HepG2 (cell line): ENCODE results near the gene TNIP3. TPM values are rescaled to one million over a fixed set of nuclear protein-coding genes. Genes with fewer than 3 reads are reported as not detected.

Experiments used
- ATAC-seq: fragments of 200-7000 bp; cut with Tn5 transposase; 3 replicates; pipeline ENCODE4 v1.9.1; 2020; ENCODE audit warnings: mild to moderate bottlenecking, moderate library complexity
- BruUV-seq: library from RNA; stranded (reverse); fragments of 400-500 nt; replicated peaks from 2 replicates; lab custom pipeline; 2021; lab: Mats Ljungman, UMichigan
- CTCF ChIA-PET: fragments of 300-600 bp; formaldehyde crosslinking; extraction: SDS; loops from one replicate; lab custom pipeline; 2021; ENCODE audit warnings: low total read pairs, inconsistent platforms, low intra/inter-chr PET ratio; lab: Yijun Ruan, JAX
- POLR2A ChIA-PET: fragments of 350-600 bp; sonication (Branson Sonifier 250); formaldehyde crosslinking; loops from one replicate; lab custom pipeline; 2020; ENCODE audit warnings: antibody characterized with exemption, inconsistent platforms; lab: Yijun Ruan, JAX
- DNase-seq: peaks from one replicate; pipeline ENCODE4 v3.0.0-alpha.2; 2015; ENCODE audit warnings: low spot score
- FAIRE-seq: peaks from 3 replicates; lab custom pipeline; 2011; peaks lifted over from hg19 to GRCh38; lab: Jason Lieb, UNC
- H2AFZ ChIP-seq: one replicate; pipeline ENCODE4 v1.6.1; 2011; ENCODE audit warnings: low read length, inconsistent platforms
- H3K27ac ChIP-seq: fragments of 300-600 bp; 3 replicates; pipeline ENCODE4 v1.8.0; 2011; ENCODE audit warnings: mixed run types, mild to moderate bottlenecking, mixed read lengths, low read length, inconsistent platforms; ENCODE audit not compliant: insufficient read depth; ENCODE audit errors: extremely low read length
- H3K27me3 ChIP-seq, 2 experiments: fragments of 200-600 bp in 1 of 2; 2 replicates in 1 of 2; 3 replicates in 1 of 2; pipeline versions ENCODE4 v1.6.0 to v1.8.0; 2011; ENCODE audit warnings: low read length in 2 of 2, mild to moderate bottlenecking in 2 of 2, moderate library complexity in 2 of 2, inconsistent platforms in 1 of 2; ENCODE audit not compliant: insufficient read depth in 2 of 2, control insufficient read depth in 1 of 2
- H3K36me3 ChIP-seq, 2 experiments: fragments of 200-600 bp in 1 of 2; replicated peaks in 1 of 2; 2 replicates in 1 of 2; 3 replicates in 1 of 2; pipeline versions ENCODE4 v1.5.1 to v1.8.0; 2011; ENCODE audit warnings: low read length in 2 of 2, inconsistent platforms in 1 of 2; ENCODE audit not compliant: insufficient read depth in 2 of 2, control insufficient read depth in 1 of 2
- H3K4me1 ChIP-seq: 2 replicates; pipeline ENCODE4 v1.5.1; 2012; ENCODE audit warnings: low read length, inconsistent platforms; ENCODE audit not compliant: insufficient read depth
- H3K4me2 ChIP-seq: 2 replicates; pipeline ENCODE4 v1.6.0; 2011; ENCODE audit warnings: low read depth, low read length, inconsistent platforms
- H3K4me3 ChIP-seq, 3 experiments: fragments of 200-600 bp in 1 of 3; sonication (generic), shearing (Covaris generic) in 1 of 3; replicated peaks in 1 of 3; 2 replicates each; pipeline ENCODE4 v1.5.1; 2011 to 2016; ENCODE audit warnings: low read length in 3 of 3, inconsistent platforms in 2 of 3, low read depth in 2 of 3, mild to moderate bottlenecking in 2 of 3, control low read depth in 1 of 3, mixed read lengths in 1 of 3; ENCODE audit not compliant: insufficient read depth in 1 of 3
- H3K79me2 ChIP-seq: one replicate; pipeline ENCODE4 v1.6.1; 2011; ENCODE audit warnings: low read length, inconsistent platforms; ENCODE audit not compliant: insufficient read depth
- H3K9ac ChIP-seq: 2 replicates; pipeline ENCODE4 v1.6.0; 2011; ENCODE audit warnings: mild to moderate bottlenecking, low read depth, low read length, inconsistent platforms; ENCODE audit not compliant: insufficient read depth
- H3K9me3 ChIP-seq: 2 replicates; pipeline ENCODE4 v1.5.1; 2012; ENCODE audit warnings: mild to moderate bottlenecking, low read length
- H4K20me1 ChIP-seq: 2 replicates; pipeline ENCODE4 v1.6.0; 2011; ENCODE audit warnings: inconsistent platforms, mild to moderate bottlenecking, low read length, moderate library complexity; ENCODE audit not compliant: insufficient read depth
- JUN ChIP-seq: sonication (generic); formaldehyde crosslinking; IDR thresholded peaks from 2 replicates; pipeline ENCODE4 v1.4.0; 2020; ENCODE audit warnings: mild to moderate bottlenecking, missing genetic modification reagents
- SAP130 ChIP-seq: IDR thresholded peaks from 2 replicates; pipeline ENCODE4 v1.6.1; 2016; ENCODE audit warnings: low read depth
- YEATS2 ChIP-seq: sonication (generic); formaldehyde crosslinking; IDR thresholded peaks from 2 replicates; pipeline ENCODE4 v1.4.0; 2020; ENCODE audit warnings: missing genetic modification reagents, borderline replicate concordance
- ZNF644 ChIP-seq: IDR thresholded peaks from 2 replicates; pipeline ENCODE4 v1.6.1; 2016; ENCODE audit warnings: low read depth
- WGBS: methylation state at CpG from one replicate; pipeline ENCODE4 v1.1.6; 2017; ENCODE audit warnings: low lambda C conversion rate; 5-methylcytosine and 5-hydroxymethylcytosine counted together
- in situ Hi-C: cut with HindIII; loops from 2 replicates; pipeline ENCODE4 v1.10.0; 2017; ENCODE audit warnings: low pct_unique_long_range_greater_than_20kb; ENCODE audit not compliant: extremely low pct_ligation_motif_present
- intact Hi-C: fragments of 100-400 bp; cut with micrococcal nuclease; formaldehyde crosslinking; loops from one replicate; pipeline ENCODE4 v1.10.0; 2022; ENCODE audit not compliant: unreplicated experiment
- polyA plus RNA-seq, 8 experiments: library from polyadenylated mRNA; depleted of rRNA in 3 of 8; stranded (reverse) in 7 of 8; unstranded in 1 of 8; fragments of >200 nt; fragmentation: Illumina TruSeq in 4 of 8; extraction: Trizol in 4 of 8; gene quantifications; 2 replicates each; pipeline versions ENCODE4 v1.2.1 to v1.2.3, GENCODE V29; 2011 to 2016; ENCODE audit warnings: low read depth in 4 of 8, missing spikeins in 1 of 8, mixed read lengths in 1 of 8; ENCODE audit not compliant: insufficient read depth in 1 of 8
- total RNA-seq, 5 experiments: library from RNA; depleted of rRNA; stranded (reverse); fragments of >200 nt; fragmentation: Illumina TruSeq; extraction: Trizol; gene quantifications; 2 replicates each; pipeline ENCODE4 v1.2.3, GENCODE V29; 2016; ENCODE audit warnings: low read depth in 1 of 5
- TF ChIP-seq, protein P1 (sequence below): sonication (generic); formaldehyde crosslinking; IDR thresholded peaks from 2 replicates; pipeline ENCODE4 v1.5.0; 2020; ENCODE audit warnings: mild to moderate bottlenecking, missing genetic modification reagents

TNIP3 gene
- total and polyA plus RNA-seq, 2 of the 13 experiments (the other 11 are each of a cell fraction or from before 2014, with no cell fraction given) = not detected

DNA sequence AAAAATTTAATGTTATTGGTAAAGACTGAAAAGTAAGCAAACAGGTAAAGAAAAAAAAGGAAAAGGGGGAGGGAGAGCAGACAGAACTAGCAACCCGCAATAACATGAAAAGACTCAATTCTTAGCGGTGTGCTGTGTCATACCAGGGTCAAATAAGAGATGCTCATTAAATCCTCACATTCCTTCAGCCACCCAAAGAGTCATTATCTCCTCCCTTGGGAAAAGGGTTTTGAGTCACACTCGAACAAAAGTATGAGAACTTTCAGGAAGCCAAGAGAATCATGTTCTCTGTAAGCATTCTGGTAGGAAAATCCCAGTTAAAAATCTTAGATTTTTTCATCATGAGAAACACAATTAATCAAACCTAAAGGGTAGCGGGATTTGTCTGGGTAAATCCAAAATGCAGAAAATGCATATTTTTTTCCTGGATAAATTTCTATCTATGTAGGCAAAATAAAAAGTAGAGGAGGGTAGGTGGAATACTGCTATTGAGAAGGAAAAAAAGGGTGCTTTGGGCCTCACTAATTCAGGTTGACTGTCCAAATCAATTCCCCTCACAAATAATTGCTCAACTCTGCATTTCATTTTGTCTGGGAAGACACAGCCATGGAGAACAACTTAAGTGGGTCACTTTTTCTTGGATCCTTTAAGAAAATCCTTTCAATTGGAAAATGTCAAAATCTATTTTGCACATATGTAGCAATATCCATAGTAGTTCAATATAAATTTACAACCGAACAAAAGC, 23.2 kb downstream of the TNIP3 start (continued):
- TF ChIP-seq, protein P1, sequence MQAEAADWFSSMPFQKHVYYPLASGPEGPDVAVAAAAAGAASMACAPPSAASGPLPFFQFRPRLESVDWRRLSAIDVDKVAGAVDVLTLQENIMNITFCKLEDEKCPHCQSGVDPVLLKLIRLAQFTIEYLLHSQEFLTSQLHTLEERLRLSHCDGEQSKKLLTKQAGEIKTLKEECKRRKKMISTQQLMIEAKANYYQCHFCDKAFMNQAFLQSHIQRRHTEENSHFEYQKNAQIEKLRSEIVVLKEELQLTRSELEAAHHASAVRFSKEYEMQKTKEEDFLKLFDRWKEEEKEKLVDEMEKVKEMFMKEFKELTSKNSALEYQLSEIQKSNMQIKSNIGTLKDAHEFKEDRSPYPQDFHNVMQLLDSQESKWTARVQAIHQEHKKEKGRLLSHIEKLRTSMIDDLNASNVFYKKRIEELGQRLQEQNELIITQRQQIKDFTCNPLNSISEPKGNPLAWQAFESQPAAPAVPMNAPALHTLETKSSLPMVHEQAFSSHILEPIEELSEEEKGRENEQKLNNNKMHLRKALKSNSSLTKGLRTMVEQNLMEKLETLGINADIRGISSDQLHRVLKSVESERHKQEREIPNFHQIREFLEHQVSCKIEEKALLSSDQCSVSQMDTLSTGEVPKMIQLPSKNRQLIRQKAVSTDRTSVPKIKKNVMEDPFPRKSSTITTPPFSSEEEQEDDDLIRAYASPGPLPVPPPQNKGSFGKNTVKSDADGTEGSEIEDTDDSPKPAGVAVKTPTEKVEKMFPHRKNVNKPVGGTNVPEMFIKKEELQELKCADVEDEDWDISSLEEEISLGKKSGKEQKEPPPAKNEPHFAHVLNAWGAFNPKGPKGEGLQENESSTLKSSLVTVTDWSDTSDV (CRISPR knock-in tag) = no peak
- no peak for TF ChIP-seq SAP130 (CRISPR knock-in tag)
- TF ChIP-seq ZNF644 (CRISPR knock-in tag) = no peak

DNA sequence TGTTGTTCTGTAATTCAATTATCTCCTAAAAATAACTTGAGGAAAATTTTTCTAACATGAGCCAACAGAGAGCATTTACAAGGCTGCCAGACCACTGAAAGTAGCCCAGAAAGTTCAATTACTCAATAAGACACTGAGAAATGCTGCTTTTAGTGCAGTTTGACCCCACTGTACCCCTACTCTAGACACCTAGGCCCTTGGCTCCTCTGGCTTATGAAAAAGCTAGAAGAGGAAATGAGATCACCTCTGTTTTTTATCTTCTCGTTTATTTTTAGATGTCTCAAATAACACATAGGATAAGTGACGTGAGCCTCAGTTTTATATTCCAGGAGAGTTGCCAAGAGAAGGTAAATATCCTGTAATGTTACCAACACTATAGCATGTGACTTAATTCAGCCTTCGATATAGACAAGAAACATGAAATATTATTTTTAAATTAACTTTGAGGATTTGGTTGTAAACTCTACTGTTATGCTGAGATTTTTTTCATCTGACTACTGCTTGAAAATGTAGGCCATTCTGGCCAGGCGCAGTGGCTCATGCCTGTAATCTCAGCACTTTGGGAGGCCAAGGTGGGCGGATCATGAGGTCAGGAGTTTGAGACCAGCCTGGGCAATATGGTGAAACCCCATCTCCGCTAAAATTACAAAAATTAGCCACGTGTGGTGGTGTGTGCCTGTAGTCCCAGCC, 24.4 kb downstream of the TNIP3 start:
- Histone ChIP-seq H3K27me3 (no peaks in the 10 kb centered on the region), H3K27ac (no peak overlapping the region), H2AFZ (no peak overlapping the region), H3K4me3 (no peak overlapping the region), H3K4me1 (no peaks in the 10 kb centered on the region), H3K4me2 (no peak overlapping the region), H3K9me3 (no peaks in the 10 kb centered on the region), H3K9ac (no peak overlapping the region), H3K36me3 (no peaks in the 10 kb centered on the region), H4K20me1 (no peaks in the 10 kb centered on the region), H3K79me2 (no peaks in the 10 kb centered on the region)
- ATAC-seq = no peak
- intact Hi-C loops (no loop called here), in situ Hi-C loops (no loop called here)
- DNase-seq = no peak
- no peak for TF ChIP-seq YEATS2
- TF ChIP-seq JUN (CRISPR knock-in tag) = no peak
- ChIA-PET CTCF (no interaction called here), POLR2A (no interaction called here)
- BruUV-seq = no TSS peak
- FAIRE-seq = no peak
- WGBS = 9% methylated on average over 7 of the region's 7 CpGs
